SK-N-SH (cell line): Measurements from ENCODE around the gene PDCD6IP.
"Not testable (repeated sequence)": the region's sequence is repeated elsewhere in the genome, so short reads cannot be mapped to it uniquely, and the experiment has no call there.

Experiments used
- EP300 ChIP-seq, 2 experiments: IDR thresholded peaks; 2 replicates each; pipeline versions ENCODE4 v1.4.0 to v1.6.1; 2012; ENCODE audit warnings: borderline replicate concordance in 1 of 2, low read depth in 1 of 2, low read length in 1 of 2
- EZH2phosphoT487 ChIP-seq: fragments of 200-600 bp; sonication (generic); IDR thresholded peaks from 2 replicates; pipeline ENCODE4 v1.6.1; 2017; ENCODE audit warnings: low read depth, mixed run types, mild to moderate bottlenecking, antibody characterized with exemption, moderate library complexity, borderline replicate concordance
- FOSL2 ChIP-seq: IDR thresholded peaks from 2 replicates; pipeline ENCODE4 v1.4.0; 2012; ENCODE audit warnings: low read depth, mild to moderate bottlenecking, moderate library complexity, borderline replicate concordance
- FOXM1 ChIP-seq: IDR thresholded peaks from 2 replicates; pipeline ENCODE4 v1.4.0; 2012; ENCODE audit warnings: low read depth, mild to moderate bottlenecking
- MXI1 ChIP-seq: IDR thresholded peaks from 2 replicates; pipeline ENCODE4 v1.6.1; 2012; ENCODE audit warnings: mild to moderate bottlenecking, low read depth, low read length, improper control_type of control experiment
- NRF1 ChIP-seq: IDR thresholded peaks from 2 replicates; pipeline ENCODE4 v1.6.1; 2012; ENCODE audit warnings: low read depth, mild to moderate bottlenecking, low read length
- POLR2AphosphoS5 ChIP-seq: IDR thresholded peaks from 2 replicates; pipeline ENCODE4 v1.6.1; 2012; ENCODE audit warnings: low read depth, low read length
- RAD21 ChIP-seq: IDR thresholded peaks from 2 replicates; pipeline ENCODE4 v1.6.1; 2012; ENCODE audit warnings: mild to moderate bottlenecking, low read length
- RFX5 ChIP-seq: IDR thresholded peaks from 2 replicates; pipeline ENCODE4 v1.6.1; 2012; ENCODE audit warnings: mild to moderate bottlenecking, improper control_type of control experiment, low read length
- SIN3A ChIP-seq: IDR thresholded peaks from 2 replicates; pipeline ENCODE4 v1.6.1; 2012; ENCODE audit warnings: low read depth, mild to moderate bottlenecking, low read length, moderate library complexity, borderline replicate concordance
- YY1 ChIP-seq: IDR thresholded peaks from 2 replicates; pipeline ENCODE4 v1.4.0; 2012; ENCODE audit warnings: low read depth, mild to moderate bottlenecking
- TF ChIP-seq, protein P1 (sequence below): fragments of 200-600 bp; sonication (generic); IDR thresholded peaks from 2 replicates; pipeline ENCODE4 v1.6.1; 2017; ENCODE audit warnings: antibody characterized with exemption, mild to moderate bottlenecking, moderate library complexity

DNA sequence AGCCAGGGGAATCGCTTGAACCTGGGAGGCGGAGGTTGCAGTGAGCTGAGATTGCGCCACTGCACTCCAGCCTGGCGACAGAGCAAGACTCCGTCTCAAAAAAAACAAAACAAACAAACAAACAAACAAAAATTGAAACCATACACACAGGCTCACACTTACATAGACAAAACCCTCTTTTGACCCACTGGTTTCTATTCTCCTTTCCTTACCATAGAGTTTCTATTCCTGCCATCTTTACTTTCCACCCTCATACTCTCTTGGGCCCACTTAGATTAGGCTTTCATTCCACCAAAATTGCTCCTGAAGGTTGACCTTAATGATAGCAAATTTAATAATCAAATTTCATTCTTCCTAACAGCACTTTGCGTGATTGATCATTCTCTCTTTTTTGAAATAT lies 17.0 kb upstream of the PDCD6IP start:
- TF ChIP-seq SIN3A; RAD21; FOXM1; POLR2AphosphoS5; EZH2phosphoT487; NRF1; EP300 (IDR thresholded peaks at IDR 0.05; ENCODE audit: borderline replicate concordance in 1 of 2, low read depth in 1 of 2, low read length in 1 of 2); RFX5; MXI1; FOSL2; YY1: not testable (repeated sequence)
- TF ChIP-seq, protein P1, sequence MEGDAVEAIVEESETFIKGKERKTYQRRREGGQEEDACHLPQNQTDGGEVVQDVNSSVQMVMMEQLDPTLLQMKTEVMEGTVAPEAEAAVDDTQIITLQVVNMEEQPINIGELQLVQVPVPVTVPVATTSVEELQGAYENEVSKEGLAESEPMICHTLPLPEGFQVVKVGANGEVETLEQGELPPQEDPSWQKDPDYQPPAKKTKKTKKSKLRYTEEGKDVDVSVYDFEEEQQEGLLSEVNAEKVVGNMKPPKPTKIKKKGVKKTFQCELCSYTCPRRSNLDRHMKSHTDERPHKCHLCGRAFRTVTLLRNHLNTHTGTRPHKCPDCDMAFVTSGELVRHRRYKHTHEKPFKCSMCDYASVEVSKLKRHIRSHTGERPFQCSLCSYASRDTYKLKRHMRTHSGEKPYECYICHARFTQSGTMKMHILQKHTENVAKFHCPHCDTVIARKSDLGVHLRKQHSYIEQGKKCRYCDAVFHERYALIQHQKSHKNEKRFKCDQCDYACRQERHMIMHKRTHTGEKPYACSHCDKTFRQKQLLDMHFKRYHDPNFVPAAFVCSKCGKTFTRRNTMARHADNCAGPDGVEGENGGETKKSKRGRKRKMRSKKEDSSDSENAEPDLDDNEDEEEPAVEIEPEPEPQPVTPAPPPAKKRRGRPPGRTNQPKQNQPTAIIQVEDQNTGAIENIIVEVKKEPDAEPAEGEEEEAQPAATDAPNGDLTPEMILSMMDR, result not testable (repeated sequence)
